Measurements from ENCODE around the gene GSTM5.
"Not testable (repeated sequence)": the region's sequence is repeated elsewhere in the genome, so short reads cannot be mapped to it uniquely, and the experiment has no call there.

- not testable (repeated sequence) for TF ChIP-seq POLR2A, CTCF (IDR thresholded peaks at IDR 0.05)
These were observed 44.3 kb downstream of the GSTM5 start for GRCh38 chr1:109756325-109756724.

Measured in testis (tissue), 2 donors.